Activated CD4-positive, alpha-beta T cell treated with anti-CD3 and anti-CD28 coated beads, Interleukin-2, Interleukin-6, amounts not matched to agents 100 ng/mL and 50 ng/mL, durations not matched to agents 16 hours and 8 hours (primary cell): Measurements from ENCODE around the gene C1QTNF9B.

Source experiments
- DNase-seq: peaks from one replicate; pipeline ENCODE4 v3.0.0-alpha.2; 2020

C1QTNF9B gene

GRCh38 chr13:23855360-23855759, 41.9 kb downstream of the C1QTNF9B start:
- no peak for DNase-seq

GRCh38 chr13:23852351-23852750, 45.0 kb downstream of the C1QTNF9B start:
- no peak for DNase-seq

GRCh38 chr13:23851106-23851505, 46.2 kb downstream of the C1QTNF9B start:
- DNase-seq = no peak

- no peak for DNase-seq
Measured at GRCh38 chr13:23850134-23850533, 47.2 kb downstream of the C1QTNF9B start.

- DNase-seq = no peak
Measured at GRCh38 chr13:23849670-23850069, 47.6 kb downstream of the C1QTNF9B start.

- DNase-seq = no peak
Measured at GRCh38 chr13:23848646-23849141, 48.6 kb downstream of the C1QTNF9B start.

GRCh38 chr13:23848019-23848418, 49.3 kb downstream of the C1QTNF9B start:
- no peak for DNase-seq

GRCh38 chr13:23847497-23847896, 49.8 kb downstream of the C1QTNF9B start:
- no peak for DNase-seq

- no peak for DNase-seq
Measured at GRCh38 chr13:23845105-23845725, 52.1 kb downstream of the C1QTNF9B start.

- no peak for DNase-seq
Measured at GRCh38 chr13:23844132-23844531, 53.2 kb downstream of the C1QTNF9B start.

- no peak for DNase-seq
Measured at GRCh38 chr13:23843436-23843835, 53.9 kb downstream of the C1QTNF9B start.

- no peak for DNase-seq
Measured at GRCh38 chr13:23842406-23842805, 54.9 kb downstream of the C1QTNF9B start.
